Activated naive CD4-positive, alpha-beta T cell treated with anti-CD3 and anti-CD28 coated beads, Interleukin-2, amount 50 U/mL, for 72 hours (primary cell): ENCODE data around the gene C1orf226. TPM values are rescaled to one million over a fixed set of nuclear protein-coding genes. Genes with fewer than 3 reads are reported as not detected.
"Not testable (repeated sequence)": the region's sequence is repeated elsewhere in the genome, so short reads cannot be mapped to it uniquely, and the experiment has no call there.

ENCODE experiments used
- ATAC-seq, 2 donors: fragments of 150-1000 bp; cut with Tn5 transposase; 2 replicates each; pipeline ENCODE4 v1.10.0; 2021; ENCODE audit warnings: mild to moderate bottlenecking in 2 of 2, moderate library complexity in 2 of 2
- DNase-seq, 2 donors: peaks; one replicate each; pipeline ENCODE4 v3.0.0; 2021 to 2022; ENCODE audit warnings: low spot score in 2 of 2
- H3K27ac Mint-ChIP-seq, 2 donors: one replicate each; pipeline ENCODE4 v1.8.0; 2022; ENCODE audit warnings: mild to moderate bottlenecking in 2 of 2, mixed read lengths in 2 of 2
- H3K36me3 Mint-ChIP-seq, 2 donors: one replicate each; pipeline ENCODE4 v1.8.0; 2022; ENCODE audit warnings: mixed read lengths in 2 of 2
- H3K9me3 Mint-ChIP-seq, 2 donors: one replicate each; pipeline ENCODE4 v1.8.0; 2022; ENCODE audit warnings: mixed read lengths in 2 of 2
- total RNA-seq, 2 donors: library from RNA; stranded (reverse); gene quantifications; one replicate each; pipeline ENCODE4 v1.2.3, GENCODE V29; 2022

Gene C1orf226
- total RNA-seq, 2 donors from 2014 or later, result 0.14 TPM

DNA sequence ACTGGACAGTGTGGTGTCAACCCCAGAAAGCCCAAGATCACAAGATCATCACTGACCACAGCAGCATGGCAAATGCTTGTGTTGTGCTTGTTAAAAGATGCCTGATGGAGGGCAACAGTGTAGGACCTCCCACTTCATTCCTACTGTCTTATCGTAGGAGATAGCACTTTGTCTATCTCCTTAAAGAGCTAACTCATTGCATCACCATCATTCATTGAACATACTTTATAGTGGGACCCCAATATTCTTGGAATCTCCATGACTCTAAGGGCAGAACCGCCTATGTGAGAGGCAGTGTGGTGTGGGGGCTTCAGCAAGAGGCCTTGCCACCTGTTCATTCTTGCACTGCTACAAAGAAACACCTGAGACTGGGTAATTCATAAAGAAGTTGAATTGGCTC lies 35.4 kb downstream of the C1orf226 start:
- H3K9me3 Mint-ChIP-seq, result no peaks in the 10 kb centered on the region
- DNase-seq (no peak), ATAC-seq (no peak)
- H3K36me3 Mint-ChIP-seq, result no peaks in the 10 kb centered on the region
- no peak overlapping the region for H3K27ac Mint-ChIP-seq

DNA sequence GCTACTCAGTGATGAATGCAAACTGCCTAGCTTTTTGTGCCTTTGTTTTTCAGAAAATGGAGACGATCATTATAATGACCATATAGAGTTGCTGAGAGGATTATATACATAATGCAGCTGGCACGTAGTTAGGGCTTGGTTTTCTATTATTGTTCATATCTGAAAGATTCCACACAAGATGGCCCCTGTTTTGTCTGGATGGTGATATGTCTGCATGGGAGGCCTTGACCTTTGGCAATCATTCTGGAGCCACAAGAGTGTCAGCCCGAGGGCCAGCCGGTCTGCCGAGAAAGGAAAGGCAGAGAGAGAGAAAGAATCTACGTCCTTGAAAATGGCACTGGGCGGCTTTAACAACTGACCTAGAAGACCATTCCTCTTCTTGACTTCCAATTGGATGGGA lies 36.1 kb downstream of the C1orf226 start:
- no peaks in the 10 kb centered on the region for H3K9me3 Mint-ChIP-seq
- DNase-seq (no peak), ATAC-seq (no peak)
- no peak overlapping the region for H3K27ac Mint-ChIP-seq
- H3K36me3 Mint-ChIP-seq, result no peaks in the 10 kb centered on the region

DNA sequence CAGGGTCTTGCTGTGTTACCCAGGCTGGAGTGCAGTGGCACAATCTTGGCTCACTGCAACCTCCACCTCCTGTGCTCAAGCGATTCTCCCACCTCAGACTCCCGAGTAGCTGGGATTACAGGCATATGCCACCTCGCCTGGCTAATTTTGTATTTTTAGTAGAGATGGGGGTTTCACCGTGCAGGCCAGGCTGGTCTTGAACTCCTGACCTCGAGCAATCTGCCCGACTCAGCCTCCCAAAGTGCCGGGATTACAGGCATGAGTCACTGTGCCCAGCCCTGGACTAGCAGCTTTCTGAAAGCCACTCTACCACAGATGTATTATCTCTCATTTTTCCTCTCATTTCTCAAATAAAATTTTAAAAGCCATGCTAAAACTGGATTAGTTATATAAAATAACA lies 37.1 kb downstream of the C1orf226 start:
- not testable (repeated sequence) for ATAC-seq, H3K9me3 Mint-ChIP-seq

DNA sequence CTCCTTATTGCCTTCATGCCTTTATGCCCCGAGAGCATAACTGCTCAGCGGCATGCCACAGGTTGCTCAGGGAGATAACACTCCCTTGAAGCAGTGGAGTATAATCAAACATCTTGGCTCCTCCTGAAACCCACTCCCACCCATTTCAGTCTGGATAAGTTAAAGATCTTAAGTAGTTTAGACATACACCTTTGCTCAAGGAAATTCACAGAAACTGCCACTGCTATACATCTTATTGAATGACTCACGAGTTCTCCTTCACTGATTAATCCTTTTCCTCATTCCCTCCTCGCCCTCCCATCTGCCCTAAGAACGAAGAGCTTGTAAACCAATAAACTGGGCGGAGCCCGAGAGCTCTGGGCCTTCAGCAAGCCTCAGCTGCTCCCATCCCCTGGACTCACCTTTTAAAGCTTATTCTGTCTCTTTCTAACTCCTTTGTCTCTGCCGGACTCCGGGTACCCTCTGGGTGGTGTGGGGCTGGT lies 38.0 kb downstream of the C1orf226 start:
- not testable (repeated sequence) for H3K27ac Mint-ChIP-seq, DNase-seq

More for the DNA sequence above, 37.1 kb downstream of the C1orf226 start:
- H3K27ac Mint-ChIP-seq, H3K36me3 Mint-ChIP-seq, DNase-seq: not testable (repeated sequence)

DNA sequence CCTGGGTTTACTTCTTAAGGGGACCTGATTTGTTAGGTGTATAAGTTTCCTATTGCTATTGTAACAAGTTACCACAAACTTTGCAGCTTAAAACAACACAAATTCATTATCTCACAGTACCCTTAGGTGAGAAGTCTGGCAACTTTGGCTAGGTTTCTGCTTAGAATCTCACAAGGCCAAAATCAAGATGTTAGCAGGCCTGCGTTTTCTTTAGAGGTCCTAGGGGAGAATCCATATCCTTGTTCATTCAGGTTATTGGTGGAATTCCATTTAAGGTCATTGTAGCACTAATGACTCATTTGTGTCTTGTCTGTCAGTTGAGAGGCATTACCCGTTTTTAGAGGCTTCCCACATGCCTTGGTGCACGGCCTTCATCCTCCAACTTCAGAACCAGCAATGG lies 38.6 kb downstream of the C1orf226 start:
- Mint-ChIP-seq H3K27ac (peak overlapping the region in 1 of 2 donors; percentile 4), H3K36me3 (no peaks in the 10 kb centered on the region), H3K9me3 (no peaks in the 10 kb centered on the region)
- DNase-seq (no peak), ATAC-seq (no peak)

More for the DNA sequence above, 38.0 kb downstream of the C1orf226 start:
- not testable (repeated sequence) for ATAC-seq, H3K9me3 Mint-ChIP-seq, H3K36me3 Mint-ChIP-seq

DNA sequence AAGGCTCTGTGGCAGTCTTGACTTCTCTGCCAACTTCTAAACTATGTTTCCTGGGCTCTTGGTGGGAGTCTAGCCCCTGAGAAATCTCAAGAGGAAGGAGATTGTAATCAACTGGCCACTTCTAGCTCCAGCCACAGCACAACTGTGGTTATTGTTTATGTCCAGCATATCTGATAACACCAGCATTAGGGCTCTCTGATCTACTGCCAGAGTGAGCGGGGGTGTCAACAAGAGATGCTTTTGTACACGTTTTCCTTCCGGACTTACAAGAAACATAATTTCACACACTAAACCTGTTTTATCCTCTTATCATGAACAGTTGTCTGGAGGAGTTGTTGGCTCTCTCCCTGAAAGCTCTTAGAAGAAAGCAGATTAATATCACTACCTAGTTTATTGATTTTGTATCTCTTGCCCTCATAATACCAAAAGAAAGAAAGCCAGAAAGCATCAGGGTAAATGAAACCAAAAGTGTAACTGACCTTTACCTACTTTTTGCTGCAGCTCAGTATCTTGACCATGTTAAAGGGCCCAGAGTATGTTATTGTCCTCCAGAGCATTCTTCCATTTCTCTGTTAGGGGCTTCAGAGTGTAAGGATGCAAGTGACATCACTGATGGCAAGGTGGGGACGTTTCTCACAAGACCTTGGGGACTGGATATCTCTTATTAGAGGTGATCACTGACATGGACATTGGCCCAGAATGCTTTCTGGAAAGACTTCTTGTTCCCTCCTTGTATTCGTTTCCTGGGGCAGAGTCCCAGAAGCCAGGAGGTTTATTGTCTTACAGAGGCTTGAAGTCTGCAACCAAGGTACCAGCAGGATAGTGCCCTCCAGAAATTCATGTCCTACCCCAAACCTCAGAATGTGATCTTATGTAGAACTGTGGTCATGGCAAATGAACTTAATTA lies 40.0 kb downstream of the C1orf226 start:
- H3K27ac Mint-ChIP-seq, result no peak overlapping the region
- H3K9me3 Mint-ChIP-seq, result no peaks in the 10 kb centered on the region
- no peak for ATAC-seq
- no peak for DNase-seq
- H3K36me3 Mint-ChIP-seq, result no peaks in the 10 kb centered on the region

DNA sequence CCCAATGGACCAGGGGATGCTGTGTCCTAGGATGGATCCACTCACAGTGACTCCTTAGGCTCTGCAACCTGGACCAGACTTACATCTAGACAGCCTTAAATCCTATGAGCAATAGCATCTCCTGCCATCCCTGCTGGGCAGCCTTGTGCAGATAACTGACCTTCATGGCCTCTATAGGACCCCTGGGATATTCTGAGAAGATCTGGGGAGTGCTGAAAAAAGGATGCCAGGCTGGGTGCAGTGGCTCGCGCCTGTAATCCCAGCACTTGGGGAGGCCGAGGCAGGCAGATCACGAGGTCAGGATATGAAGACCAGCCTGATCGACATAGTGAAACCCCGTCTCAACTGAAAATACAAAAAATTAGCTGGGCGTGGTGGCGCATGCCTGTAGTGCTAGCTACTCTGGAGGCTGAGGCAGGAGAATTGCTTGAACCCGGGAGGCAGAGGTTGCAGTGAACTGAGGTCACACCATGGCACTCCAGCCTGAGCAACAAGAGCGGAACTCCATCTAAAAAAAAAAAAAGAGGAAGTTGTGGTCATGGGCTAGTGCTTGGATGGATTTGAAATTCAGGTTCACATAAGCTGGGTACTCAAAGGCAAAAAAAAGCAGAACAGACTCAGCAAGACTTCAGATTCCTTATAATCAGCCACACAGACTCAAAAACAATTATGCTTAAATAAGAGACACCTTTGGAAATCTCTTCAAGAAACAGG lies 41.3 kb downstream of the C1orf226 start:
- ATAC-seq, result no peak
- Mint-ChIP-seq H3K36me3 (no peaks in the 10 kb centered on the region), H3K9me3 (no peaks in the 10 kb centered on the region), H3K27ac (no peak overlapping the region)
- no peak for DNase-seq

DNA sequence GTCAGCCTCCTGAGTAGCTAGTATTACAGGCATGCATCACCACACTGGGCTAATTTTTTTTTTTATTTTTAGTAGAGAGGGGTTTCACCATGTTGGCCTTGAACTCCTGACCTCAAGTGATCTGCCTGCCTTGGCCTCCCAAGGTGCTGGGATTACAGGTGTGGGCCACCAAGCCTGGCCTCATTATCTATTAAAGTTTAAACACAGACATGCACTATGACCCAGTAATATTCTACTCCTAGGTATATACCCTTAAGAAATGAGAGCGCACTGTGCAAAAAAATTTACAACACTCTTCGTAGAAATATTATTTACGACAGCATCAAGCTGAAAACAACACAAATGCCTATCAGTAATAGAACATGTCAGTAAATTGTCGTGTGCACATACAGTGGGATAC lies 49.1 kb downstream of the C1orf226 start:
- no peak for ATAC-seq
- H3K27ac Mint-ChIP-seq, result no peak overlapping the region
- no peak for DNase-seq
- no peaks in the 10 kb centered on the region for H3K9me3 Mint-ChIP-seq
- no peaks in the 10 kb centered on the region for H3K36me3 Mint-ChIP-seq

DNA sequence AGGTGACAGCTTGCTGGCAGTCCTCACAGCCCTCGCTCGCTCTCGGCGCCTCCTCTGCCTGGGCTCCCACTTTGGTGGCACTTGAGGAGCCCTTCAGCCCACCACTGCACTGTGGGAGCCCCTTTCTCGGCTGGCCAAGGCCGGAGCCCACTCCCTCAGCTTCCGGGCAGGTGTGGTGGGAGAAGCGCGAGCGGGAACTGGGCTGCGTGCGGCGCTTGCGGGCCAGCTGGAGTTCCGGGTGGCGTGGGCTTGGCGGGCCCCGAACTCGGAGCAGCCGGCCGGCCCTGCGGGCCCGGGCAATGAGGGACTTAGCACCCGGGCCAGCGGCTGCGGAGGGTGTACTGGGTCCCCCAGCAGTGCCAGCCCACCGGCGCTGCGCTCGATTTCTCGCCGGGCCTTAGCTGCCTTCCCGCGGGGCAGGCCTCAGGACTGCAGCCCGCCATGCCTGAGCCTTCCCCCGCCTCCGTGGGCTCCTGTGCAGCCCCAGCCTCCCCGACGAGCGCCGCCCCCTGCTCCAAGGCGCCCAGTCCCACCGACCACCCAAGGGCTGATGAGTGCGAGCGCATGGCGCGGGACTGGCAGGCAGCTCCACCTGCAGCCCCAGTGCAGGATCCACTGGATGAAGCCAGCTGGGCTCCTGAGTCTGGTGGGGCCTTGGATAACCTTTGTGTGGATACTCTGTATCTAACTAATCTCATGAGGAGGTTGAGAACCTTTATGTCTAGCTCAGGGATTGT lies 51.6 kb downstream of the C1orf226 start:
- H3K9me3 Mint-ChIP-seq, ATAC-seq, H3K27ac Mint-ChIP-seq, DNase-seq, H3K36me3 Mint-ChIP-seq: not testable (repeated sequence)

Other genes starting within 250 kb of the C1orf226 start
- not detected for gene SPATA46, start 4.9 kb upstream of the C1orf226 start, total RNA-seq
- gene SH2D1B, start 30.4 kb downstream of the C1orf226 start, total RNA-seq, result under 1 TPM in 1 of 2 donors, not detected in 1; 0.18 TPM
- gene UHMK1, start 116.1 kb downstream of the C1orf226 start, total RNA-seq, result 10 to 100 TPM; 45.6 to 51.8 TPM
- gene UAP1, start 180.0 kb downstream of the C1orf226 start, total RNA-seq, result 10 to 100 TPM; 18.6 to 34.0 TPM